Stimulated activated memory B cell treated with anti-CD40 and anti-IgM and Interleukin-4, amounts not matched to agents 10 μg/mL and 1 μg/mL and 100 μg/mL, for 72 hours (primary cell): ENCODE data around the gene ATP6V1G3.

Source experiments
- ATAC-seq: fragments of 150-1000 bp; cut with Tn5 transposase; 2 replicates; pipeline ENCODE4 v1.10.0; 2021
- H3K27ac Mint-ChIP-seq: one replicate; pipeline ENCODE4 v1.8.0; 2022; ENCODE audit warnings: mild to moderate bottlenecking, mixed read lengths
- H3K27me3 Mint-ChIP-seq: one replicate; pipeline ENCODE4 v1.8.0; 2022; ENCODE audit warnings: mixed read lengths
- H3K36me3 Mint-ChIP-seq: one replicate; pipeline ENCODE4 v1.8.0; 2022; ENCODE audit warnings: mixed read lengths
- H3K4me1 Mint-ChIP-seq: one replicate; pipeline ENCODE4 v1.8.0; 2022; ENCODE audit warnings: mixed read lengths
- H3K4me3 Mint-ChIP-seq: one replicate; pipeline ENCODE4 v1.8.0; 2022; ENCODE audit warnings: mild to moderate bottlenecking, moderate library complexity, mixed read lengths
- H3K9me3 Mint-ChIP-seq: one replicate; pipeline ENCODE4 v1.8.0; 2022; ENCODE audit warnings: mixed read lengths

ATP6V1G3 gene

DNA sequence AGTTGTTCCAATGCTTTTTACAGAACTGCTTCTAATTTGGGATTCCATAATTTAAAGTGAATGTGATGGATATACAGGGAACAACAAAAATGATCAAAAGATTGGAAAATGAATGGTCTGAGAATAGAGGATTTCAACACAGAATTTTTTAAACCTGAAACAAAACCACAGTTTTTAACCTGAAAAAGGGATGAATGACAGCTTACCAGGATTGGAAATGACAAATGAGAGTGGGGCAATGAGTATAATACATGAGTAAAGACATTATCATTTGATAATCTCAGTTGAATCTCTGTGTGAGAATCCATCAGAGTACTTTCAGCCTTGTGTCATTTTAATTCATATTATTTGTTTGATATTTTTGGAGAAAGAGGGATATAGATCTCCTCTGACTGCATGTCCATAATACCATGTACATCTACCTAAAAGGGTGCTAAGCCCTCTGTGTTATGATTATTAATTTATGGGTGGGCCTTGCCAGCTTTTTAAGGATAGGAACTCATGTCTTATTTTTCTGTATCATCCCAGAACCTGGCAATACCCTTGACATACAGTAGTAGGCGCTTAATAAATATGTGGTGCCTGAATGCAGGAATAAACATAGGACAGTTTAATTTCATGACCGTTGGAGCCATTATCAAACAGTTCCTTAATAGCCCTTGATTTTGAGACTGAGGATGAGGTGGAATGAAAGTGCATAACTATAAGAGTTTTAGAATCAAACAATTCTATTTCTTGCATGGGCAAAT lies 12.4 kb upstream of the ATP6V1G3 start:
- Mint-ChIP-seq H3K4me3 (no peak overlapping the region), H3K4me1 (peaks cover 71% of the 10 kb centered on the region), H3K36me3 (no peaks in the 10 kb centered on the region), H3K9me3 (peaks cover 9% of the 10 kb centered on the region), H3K27me3 (no peaks in the 10 kb centered on the region), H3K27ac (peak overlapping the region; percentile 63)
- ATAC-seq: no peak

DNA sequence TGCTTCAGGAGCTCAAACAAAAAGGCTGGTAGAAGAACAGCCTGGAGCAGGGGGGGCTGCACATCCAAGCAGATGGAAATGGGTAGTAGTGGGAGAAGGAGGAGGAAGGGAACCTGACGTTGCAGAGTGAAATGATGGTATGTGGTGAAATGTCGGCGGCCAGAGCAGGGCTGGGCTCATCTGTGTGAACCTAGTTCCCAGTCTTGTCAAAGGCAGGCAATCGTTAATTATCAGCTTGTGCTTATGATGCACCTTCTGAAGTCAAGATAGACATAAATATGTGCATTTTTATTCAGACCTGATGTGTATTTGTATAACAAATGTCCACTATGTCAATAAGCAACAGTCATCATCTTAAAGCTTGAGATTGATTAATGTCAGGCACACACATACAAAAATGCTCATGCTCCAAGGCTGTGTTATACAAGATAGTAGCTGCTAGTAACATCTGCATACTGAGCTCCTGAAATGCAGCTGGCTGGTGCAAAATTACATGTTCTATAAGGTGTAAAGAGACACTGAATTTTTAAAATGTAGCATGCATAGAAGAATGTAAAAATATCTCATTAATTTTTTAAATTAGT lies 10.6 kb upstream of the ATP6V1G3 start:
- Mint-ChIP-seq H3K27ac (peak overlapping the region; percentile 50), H3K36me3 (peaks cover 10% of the 10 kb centered on the region), H3K9me3 (peaks cover 8% of the 10 kb centered on the region), H3K27me3 (no peaks in the 10 kb centered on the region), H3K4me3 (no peak overlapping the region), H3K4me1 (peaks cover 53% of the 10 kb centered on the region)
- no peak for ATAC-seq

DNA sequence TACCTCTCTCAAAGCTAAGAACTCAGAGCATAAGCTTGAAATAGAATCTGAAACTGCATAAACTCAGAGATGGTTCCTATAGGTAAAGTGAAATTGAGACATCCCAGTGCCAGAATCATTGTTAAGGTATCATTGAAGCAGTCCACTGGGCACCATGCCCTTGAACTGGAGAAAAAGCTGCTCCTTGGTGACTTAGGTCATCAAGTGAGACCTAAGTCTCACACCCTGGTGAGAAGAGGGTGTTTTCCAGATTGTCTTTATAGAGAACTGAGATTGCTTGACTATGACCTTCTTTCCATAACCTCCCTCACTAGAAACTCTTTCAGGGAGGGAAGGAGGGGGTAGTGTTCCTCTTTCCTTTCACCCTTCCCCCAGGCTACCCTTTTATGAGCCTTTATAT lies 9.4 kb upstream of the ATP6V1G3 start:
- H3K27ac Mint-ChIP-seq: peak overlapping the region; percentile 50
- H3K27me3 Mint-ChIP-seq: no peaks in the 10 kb centered on the region
- peaks cover 10% of the 10 kb centered on the region for H3K36me3 Mint-ChIP-seq
- no peak overlapping the region for H3K4me3 Mint-ChIP-seq
- H3K4me1 Mint-ChIP-seq: peaks cover 48% of the 10 kb centered on the region
- peaks cover 13% of the 10 kb centered on the region for H3K9me3 Mint-ChIP-seq
- peak; percentile 96 for ATAC-seq

DNA sequence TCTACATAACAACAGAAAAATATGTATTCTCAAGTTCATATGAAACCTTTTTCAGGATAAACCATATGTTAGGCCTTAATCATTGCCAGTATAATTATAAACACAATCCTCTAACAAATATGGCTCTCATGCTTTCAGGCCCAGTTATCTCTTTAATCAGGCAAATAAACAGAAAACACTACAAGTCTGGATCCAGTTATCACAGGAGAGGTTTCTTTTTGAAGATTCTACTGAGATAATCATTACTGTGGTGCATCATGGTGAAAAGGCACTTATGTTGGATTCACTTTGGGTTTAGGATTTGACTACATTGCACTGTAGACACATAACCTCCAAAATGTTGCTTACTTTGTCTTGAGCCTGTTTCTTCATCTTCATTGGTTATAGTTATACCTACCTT lies 8.4 kb upstream of the ATP6V1G3 start:
- Mint-ChIP-seq H3K36me3 (peaks cover 10% of the 10 kb centered on the region), H3K9me3 (peaks cover 13% of the 10 kb centered on the region), H3K4me1 (peaks cover 44% of the 10 kb centered on the region), H3K27me3 (no peaks in the 10 kb centered on the region), H3K27ac (peak overlapping the region; percentile 50), H3K4me3 (no peak overlapping the region)
- ATAC-seq: no peak

DNA sequence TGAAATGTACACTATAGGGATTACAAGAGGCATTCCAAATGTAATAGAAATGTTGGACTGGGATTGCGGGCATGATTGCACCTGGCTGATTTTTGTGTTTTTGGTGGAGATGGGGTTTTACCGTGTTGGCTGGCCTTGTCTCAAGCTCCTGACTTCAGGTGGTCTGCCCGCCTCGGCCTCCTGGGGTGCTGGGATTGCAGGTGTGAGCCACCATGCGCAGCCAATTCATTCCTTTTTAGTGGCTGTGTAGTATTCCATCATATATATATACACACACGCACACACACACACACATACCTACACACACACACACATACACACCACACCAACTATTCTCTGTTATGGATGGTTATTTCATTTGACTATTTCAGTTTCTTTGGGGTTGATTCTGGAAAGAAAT lies 4.7 kb upstream of the ATP6V1G3 start:
- no peak overlapping the region for H3K4me3 Mint-ChIP-seq

DNA sequence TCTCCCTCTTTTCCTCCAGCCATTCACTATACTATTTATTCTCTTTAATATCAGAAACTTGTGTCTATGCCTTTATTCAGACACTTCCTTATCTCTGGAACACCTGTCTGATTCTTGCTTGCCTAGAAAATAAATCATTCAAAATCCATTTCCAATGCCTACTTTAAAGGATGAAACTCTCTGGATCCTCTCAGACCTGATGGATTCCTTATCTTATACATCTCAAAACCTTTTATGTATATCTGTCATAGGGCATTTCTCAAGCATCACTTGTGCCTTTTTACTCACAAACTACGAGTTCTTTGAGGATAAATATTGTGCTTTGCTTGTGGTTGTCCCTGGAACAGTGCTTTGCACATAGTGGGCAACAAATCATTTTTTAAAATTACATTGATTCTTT lies 3.8 kb upstream of the ATP6V1G3 start:
- no peak for ATAC-seq
- Mint-ChIP-seq H3K27me3 (no peaks in the 10 kb centered on the region), H3K9me3 (peaks cover 13% of the 10 kb centered on the region), H3K4me3 (no peak overlapping the region), H3K4me1 (peaks cover 40% of the 10 kb centered on the region), H3K36me3 (peaks cover 10% of the 10 kb centered on the region), H3K27ac (peak overlapping the region; percentile 82)

More for the DNA sequence above, 4.7 kb upstream of the ATP6V1G3 start:
- ATAC-seq: no peak
- Mint-ChIP-seq H3K27ac (no peak overlapping the region), H3K27me3 (no peaks in the 10 kb centered on the region), H3K36me3 (peaks cover 10% of the 10 kb centered on the region), H3K9me3 (peaks cover 13% of the 10 kb centered on the region), H3K4me1 (peaks cover 45% of the 10 kb centered on the region)

DNA sequence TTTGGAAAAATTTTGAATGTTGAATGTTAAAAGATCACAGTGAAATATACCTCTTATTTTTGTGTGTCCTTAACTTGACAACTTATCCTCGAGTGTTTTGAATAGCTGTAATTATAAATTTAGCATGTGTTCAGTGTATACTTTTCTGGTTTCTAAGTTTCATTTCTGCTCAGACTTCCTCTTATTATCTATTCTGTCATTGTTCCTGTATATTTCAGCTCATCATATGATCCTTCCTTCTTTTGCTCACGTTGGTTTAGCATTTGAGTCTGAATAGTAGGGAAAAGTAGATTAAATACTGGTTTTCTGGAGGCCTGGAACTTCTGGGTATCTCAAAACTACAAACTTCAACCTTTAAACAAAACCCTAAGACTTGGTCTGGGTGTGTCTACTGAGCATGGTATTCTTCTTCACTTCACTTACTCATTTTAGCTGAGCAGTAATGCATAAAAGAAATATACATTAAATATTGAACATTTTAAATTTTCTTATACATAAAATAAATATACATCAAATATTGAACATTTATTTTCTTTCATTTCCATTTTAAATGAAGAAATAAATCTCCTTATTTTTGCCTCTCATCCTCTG lies 3.3 kb upstream of the ATP6V1G3 start:
- peak; percentile 83 for ATAC-seq
- H3K27me3 Mint-ChIP-seq: no peaks in the 10 kb centered on the region
- peaks cover 10% of the 10 kb centered on the region for H3K36me3 Mint-ChIP-seq
- H3K9me3 Mint-ChIP-seq: peaks cover 13% of the 10 kb centered on the region
- peak overlapping the region; percentile 55 for H3K4me3 Mint-ChIP-seq
- peak overlapping the region; percentile 82 for H3K27ac Mint-ChIP-seq
- H3K4me1 Mint-ChIP-seq: peaks cover 41% of the 10 kb centered on the region

DNA sequence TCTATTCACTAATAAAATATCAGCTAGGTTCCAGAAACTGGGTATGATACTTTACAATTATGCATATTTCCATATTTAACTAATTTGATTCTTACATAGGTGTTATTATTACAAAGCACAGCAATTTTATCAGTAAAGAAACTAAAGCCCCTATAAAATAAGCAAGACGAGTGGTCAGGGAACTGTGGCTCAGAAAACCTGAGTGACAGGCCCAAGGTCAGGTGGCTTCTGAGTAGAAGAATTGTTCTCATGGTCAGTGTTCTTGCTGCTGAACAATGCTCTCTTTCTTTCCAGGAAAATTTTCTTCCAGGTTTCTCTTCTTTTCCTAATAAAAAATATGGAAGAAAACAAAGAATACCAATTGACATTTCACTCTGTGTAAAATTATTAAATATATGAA lies 2.2 kb upstream of the ATP6V1G3 start:
- no peaks in the 10 kb centered on the region for H3K27me3 Mint-ChIP-seq
- peaks cover 10% of the 10 kb centered on the region for H3K36me3 Mint-ChIP-seq
- no peak for ATAC-seq
- no peak overlapping the region for H3K4me3 Mint-ChIP-seq
- no peak overlapping the region for H3K27ac Mint-ChIP-seq
- H3K4me1 Mint-ChIP-seq: peaks cover 46% of the 10 kb centered on the region
- H3K9me3 Mint-ChIP-seq: peaks cover 10% of the 10 kb centered on the region

DNA sequence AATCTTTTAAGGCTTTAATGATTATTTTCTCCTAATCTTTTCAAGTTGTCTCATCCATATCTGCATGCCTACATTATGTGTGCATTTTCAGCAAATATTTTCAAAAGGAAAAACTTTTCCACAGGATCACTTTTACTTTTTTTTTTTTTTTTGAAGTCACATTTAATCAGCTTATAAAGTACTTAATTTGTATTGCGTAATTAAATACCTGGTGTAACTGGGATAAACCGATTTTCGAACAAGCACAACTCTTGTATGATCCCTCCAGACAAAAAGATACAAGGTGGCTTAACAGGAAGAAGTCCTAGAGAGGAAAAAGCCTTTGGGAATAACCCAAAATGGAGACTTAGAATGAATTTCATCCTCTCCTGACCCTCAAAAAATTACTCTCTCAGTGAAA lies 1.3 kb upstream of the ATP6V1G3 start:
- Mint-ChIP-seq H3K4me1 (peaks cover 54% of the 10 kb centered on the region), H3K27me3 (no peaks in the 10 kb centered on the region), H3K9me3 (peaks cover 4% of the 10 kb centered on the region), H3K4me3 (no peak overlapping the region), H3K27ac (no peak overlapping the region), H3K36me3 (peaks cover 4% of the 10 kb centered on the region)
- no peak for ATAC-seq

DNA sequence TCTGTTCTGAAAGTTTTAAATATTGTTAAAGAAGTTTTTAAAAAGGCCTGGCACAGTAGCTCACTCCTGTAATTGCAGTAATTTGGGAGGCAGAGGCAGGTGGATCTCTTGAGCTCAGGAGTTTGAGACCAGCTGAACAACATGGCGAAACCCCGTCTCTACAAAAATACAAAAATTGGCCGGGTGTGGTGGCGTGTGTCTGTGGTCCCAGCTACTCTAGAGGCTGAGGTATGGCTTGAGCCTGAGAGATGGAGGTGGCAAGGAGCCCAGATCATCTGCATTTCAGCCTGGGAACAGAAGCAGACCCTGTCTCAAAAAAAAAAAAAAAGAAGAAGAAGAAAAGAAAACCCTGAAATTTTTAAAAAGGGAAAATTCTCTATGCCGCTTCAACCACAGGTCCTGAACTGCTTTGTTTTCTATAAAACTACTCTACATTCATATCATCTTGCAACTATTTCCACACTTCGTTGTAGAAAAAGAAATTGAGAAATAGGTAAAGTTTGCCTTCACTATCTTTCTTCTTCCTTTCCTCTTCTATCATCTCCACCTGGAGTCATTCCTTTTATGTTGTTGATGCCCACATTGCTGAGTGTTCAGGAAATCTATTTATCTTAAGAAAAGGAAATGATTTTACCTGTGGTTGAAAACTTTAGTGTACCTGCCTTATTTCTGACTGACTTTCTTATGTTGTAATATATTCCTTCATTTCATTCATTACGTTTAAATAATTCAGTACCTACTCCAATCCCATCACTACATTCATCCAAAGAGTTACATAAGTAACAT lies 1.7 kb downstream of the ATP6V1G3 start:
- no peak for ATAC-seq
- no peaks in the 10 kb centered on the region for H3K36me3 Mint-ChIP-seq
- H3K4me3 Mint-ChIP-seq: peak overlapping the region; percentile 46
- H3K9me3 Mint-ChIP-seq: peaks cover 1% of the 10 kb centered on the region
- H3K27ac Mint-ChIP-seq: peak overlapping the region; percentile 88
- peaks cover 65% of the 10 kb centered on the region for H3K4me1 Mint-ChIP-seq
- no peaks in the 10 kb centered on the region for H3K27me3 Mint-ChIP-seq

DNA sequence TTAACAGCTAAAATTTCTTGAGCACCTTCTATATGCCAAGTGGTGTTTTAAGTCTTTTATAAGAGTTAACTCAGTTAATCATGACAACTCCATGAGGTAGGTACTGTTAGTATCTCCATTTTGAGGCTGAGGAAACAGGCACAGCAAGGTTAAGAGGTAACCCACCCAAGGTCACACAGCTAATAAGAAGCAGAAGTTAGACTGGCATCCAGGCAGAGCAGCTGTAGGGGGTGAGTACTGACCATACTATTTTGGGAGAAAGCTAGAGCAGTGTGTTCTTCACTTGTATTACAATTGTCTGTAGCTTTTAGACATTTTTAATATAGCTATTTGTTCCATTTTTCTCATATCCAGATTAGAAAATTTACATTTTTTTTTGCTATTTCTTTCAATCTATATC lies 4.8 kb downstream of the ATP6V1G3 start:
- ATAC-seq: peak; percentile 61
- Mint-ChIP-seq H3K4me1 (peaks cover 59% of the 10 kb centered on the region), H3K4me3 (no peak overlapping the region), H3K36me3 (no peaks in the 10 kb centered on the region), H3K27ac (peak overlapping the region; percentile 88), H3K9me3 (peaks cover 8% of the 10 kb centered on the region), H3K27me3 (no peaks in the 10 kb centered on the region)

DNA sequence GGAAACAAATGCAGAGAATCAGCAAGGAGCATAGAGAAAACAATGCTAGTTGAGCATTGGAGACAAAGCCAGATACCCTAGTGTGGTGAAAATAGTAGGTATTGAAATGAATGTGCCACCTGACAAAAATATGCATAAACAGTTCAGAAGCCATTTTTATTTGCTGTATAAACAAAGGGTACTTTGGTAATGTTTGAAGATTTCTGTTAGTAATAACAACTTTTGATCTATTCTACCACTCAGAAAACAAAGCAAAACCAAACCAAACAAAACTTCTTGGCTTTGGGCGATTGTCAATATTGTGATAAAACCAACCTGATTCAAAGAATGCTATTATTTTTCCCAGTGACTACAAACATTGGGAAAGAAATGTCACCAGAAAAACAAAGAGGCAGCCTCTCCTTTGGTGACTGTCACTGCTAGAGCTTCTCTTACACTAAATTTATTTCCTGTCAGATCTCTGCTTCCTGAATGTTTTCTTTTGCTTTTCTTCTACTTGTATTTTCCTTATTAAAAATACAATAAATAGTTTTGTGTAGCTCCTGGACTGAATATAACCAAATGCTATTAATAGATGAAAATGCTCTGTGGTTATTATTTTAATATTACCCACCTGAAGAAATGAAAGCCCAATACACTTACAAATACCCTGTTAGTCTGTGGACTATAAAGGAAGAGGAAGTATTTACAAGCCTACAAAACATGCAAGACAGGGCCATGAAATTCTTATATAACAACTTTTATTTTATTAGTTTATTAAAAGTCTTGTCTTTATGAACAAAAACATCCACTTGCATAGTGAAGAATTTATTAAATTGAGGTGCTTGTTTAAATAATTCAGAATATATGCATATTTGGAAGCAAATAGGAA lies 5.7 kb downstream of the ATP6V1G3 start:
- no peak for ATAC-seq
- Mint-ChIP-seq H3K4me1 (peaks cover 61% of the 10 kb centered on the region), H3K27me3 (no peaks in the 10 kb centered on the region)

DNA sequence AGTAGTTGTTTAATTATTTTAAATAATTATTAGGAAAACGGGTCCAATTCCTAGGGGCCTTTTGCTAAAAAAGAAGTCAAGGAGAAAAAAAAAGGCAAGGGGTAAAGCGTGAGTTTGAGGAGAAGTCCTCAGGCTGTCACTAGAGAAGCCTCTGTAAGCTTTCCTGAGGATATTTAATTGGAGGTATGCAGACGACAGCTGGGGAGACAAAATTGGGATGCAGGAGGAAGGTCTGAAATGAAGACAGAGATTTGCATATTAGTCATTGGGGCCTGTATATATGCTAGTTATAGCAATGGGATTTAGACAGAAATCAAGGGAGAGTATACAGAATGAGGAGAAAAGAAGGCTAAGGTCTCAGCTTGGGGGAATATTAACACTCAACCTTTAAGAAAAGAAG lies 8.6 kb downstream of the ATP6V1G3 start:
- H3K9me3 Mint-ChIP-seq: peaks cover 8% of the 10 kb centered on the region
- no peak overlapping the region for H3K4me3 Mint-ChIP-seq
- H3K27me3 Mint-ChIP-seq: no peaks in the 10 kb centered on the region
- no peak for ATAC-seq
- H3K4me1 Mint-ChIP-seq: peaks cover 41% of the 10 kb centered on the region
- H3K36me3 Mint-ChIP-seq: no peaks in the 10 kb centered on the region
- peak overlapping the region; percentile 28 for H3K27ac Mint-ChIP-seq

More for the DNA sequence above, 5.7 kb downstream of the ATP6V1G3 start:
- Mint-ChIP-seq H3K9me3 (peaks cover 8% of the 10 kb centered on the region), H3K4me3 (peak overlapping the region; percentile 15), H3K36me3 (no peaks in the 10 kb centered on the region), H3K27ac (peak overlapping the region; percentile 88)

DNA sequence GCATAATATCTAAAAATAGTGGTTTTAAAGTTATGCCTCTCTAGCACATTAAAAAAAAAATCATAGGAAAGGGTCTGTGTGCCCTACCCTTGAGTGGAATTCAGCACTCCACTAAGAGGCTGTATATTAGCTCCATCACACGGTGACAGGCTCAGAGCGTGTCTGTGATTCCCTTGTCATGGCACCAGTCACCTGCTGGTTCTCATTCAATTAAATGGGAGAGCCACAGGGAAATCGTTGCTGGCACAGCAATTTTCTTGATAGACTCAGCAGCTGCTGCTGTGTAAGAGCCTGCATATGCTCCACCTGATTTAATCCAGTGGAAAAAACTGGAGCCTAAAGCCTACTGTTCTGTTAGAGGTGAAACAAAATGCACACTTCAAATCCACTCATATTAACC lies 9.5 kb downstream of the ATP6V1G3 start:
- no peak for ATAC-seq
- H3K4me1 Mint-ChIP-seq: peaks cover 35% of the 10 kb centered on the region
- H3K9me3 Mint-ChIP-seq: peaks cover 8% of the 10 kb centered on the region
- H3K36me3 Mint-ChIP-seq: no peaks in the 10 kb centered on the region
- H3K27ac Mint-ChIP-seq: no peak overlapping the region
- no peaks in the 10 kb centered on the region for H3K27me3 Mint-ChIP-seq
- no peak overlapping the region for H3K4me3 Mint-ChIP-seq
